Transverse colon (tissue), 4 donors: ENCODE measurements around the gene DNAAF5. TPM values are rescaled to one million over a fixed set of nuclear protein-coding genes. Genes with fewer than 3 reads are reported as not detected.

ENCODE experiments used
- DNase-seq: peaks from one replicate; pipeline ENCODE4 v3.0.0-alpha.2; 2019
- H3K27ac ChIP-seq, 4 donors: fragments of 200-600 bp; sonication (generic); 2 replicates each; pipeline ENCODE4 v1.5.1; 2016 to 2018; ENCODE audit warnings: inconsistent platforms in 4 of 4
- H3K27me3 ChIP-seq: fragments of 200-600 bp; sonication (generic); 2 replicates; pipeline ENCODE4 v1.5.1; 2017; ENCODE audit warnings: inconsistent platforms
- H3K36me3 ChIP-seq, 4 donors: fragments of 200-600 bp; sonication (generic); 2 replicates each; pipeline ENCODE4 v1.5.1; 2017 to 2019; ENCODE audit warnings: inconsistent platforms in 4 of 4
- H3K4me1 ChIP-seq, 4 donors: fragments of 200-600 bp; sonication (generic); 2 replicates each; pipeline ENCODE4 v1.5.1; 2017 to 2020; ENCODE audit warnings: inconsistent platforms in 4 of 4
- H3K4me3 ChIP-seq, 4 donors: fragments of 200-600 bp; sonication (generic); 1 replicate in 1 of 4; 2 replicates in 3 of 4; pipeline versions ENCODE4 v1.5.1 to v1.6.1; 2017 to 2019; ENCODE audit warnings: inconsistent platforms in 4 of 4
- H3K9me3 ChIP-seq, 2 donors: fragments of 200-600 bp; sonication (generic); 2 replicates each; pipeline ENCODE4 v1.5.1; 2017 to 2019; ENCODE audit warnings: inconsistent platforms in 2 of 2
- EP300 ChIP-seq: sonication (generic); formaldehyde crosslinking; IDR thresholded peaks from one replicate; pipeline ENCODE4 v1.6.1; 2017; ENCODE audit warnings: antibody characterized with exemption, low read depth
- POLR2A ChIP-seq: fragments of 450-650 bp; IDR thresholded peaks from one replicate; pipeline ENCODE4 v1.6.1; 2016; ENCODE audit warnings: antibody characterized with exemption, mild to moderate bottlenecking, moderate library complexity
- POLR2AphosphoS5 ChIP-seq, 3 donors: sonication (generic); formaldehyde crosslinking; IDR thresholded peaks; one replicate each; pipeline ENCODE4 v1.6.1; 2016; ENCODE audit warnings: antibody characterized with exemption in 3 of 3
- WGBS, 2 donors: methylation state at CpG; one replicate each; pipeline ENCODE4 v1.1.5; 2018; ENCODE audit warnings: low coverage in 1 of 2; 5-methylcytosine and 5-hydroxymethylcytosine counted together
- in situ Hi-C, 4 donors: fragments of 200-750 bp; cut with MboI; loops; one replicate each; pipeline versions ENCODE4 v1.15.0 to v1.15.1; 2017; ENCODE audit warnings: low sequenced_read_pairs in 3 of 4, low pct_ligation_motif_present in 1 of 4, low pct_unique_long_range_greater_than_20kb in 1 of 4
- intact Hi-C: fragments of 100-400 bp; cut with DNase I; formaldehyde crosslinking; loops from one replicate; pipeline ENCODE4 v1.15.1; 2023; ENCODE audit warnings: low total_unique reads
- total RNA-seq, 4 donors: library from RNA; depleted of rRNA; stranded (reverse); fragments of >200 nt; gene quantifications; one replicate each; pipeline ENCODE4 v1.1.0, GENCODE V29; 2016
- TF ChIP-seq, protein P1 (sequence below), 5 experiments: fragments of 200-600 bp in 3 of 5; fragments of 450-650 bp in 2 of 5; sonication (generic) in 3 of 5; IDR thresholded peaks; 1 replicate in 2 of 5; 2 replicates in 3 of 5; pipeline ENCODE4 v1.5.1; 2016 to 2017; ENCODE audit warnings: antibody characterized with exemption in 5 of 5, inconsistent platforms in 3 of 5, mild to moderate bottlenecking in 2 of 5, moderate library complexity in 1 of 5

DNAAF5 gene
- total RNA-seq, 4 donors from 2014 or later = 20.5 to 97.3 (median 34.6) TPM

DNA sequence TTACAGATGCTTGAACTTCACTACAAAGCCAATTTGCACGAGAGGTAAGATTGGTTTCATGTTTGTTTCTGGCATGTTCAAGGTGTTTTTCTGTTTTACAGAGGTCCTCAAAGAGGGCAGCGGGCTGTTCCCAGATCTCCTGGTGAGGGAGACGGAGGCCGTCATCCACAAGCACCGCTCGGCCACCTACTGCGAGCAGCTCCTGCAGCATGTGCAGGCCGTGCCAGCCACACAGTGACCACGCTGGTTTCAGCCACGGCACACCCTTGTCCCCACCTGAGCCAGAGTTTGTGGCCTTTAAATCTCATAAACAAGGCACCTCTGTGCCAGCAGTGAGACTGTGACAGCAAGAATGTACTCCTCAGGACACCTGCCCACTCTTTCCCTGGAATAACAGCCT lies 58.9 kb downstream of the DNAAF5 start:
- H3K4me1 ChIP-seq = peaks cover 0 to 3% (median 0%) of the 10 kb centered on the region in 4 donors
- peaks cover 0 to 4% (median 0%) of the 10 kb centered on the region in 4 donors for H3K36me3 ChIP-seq
- in situ Hi-C loops = loop anchor here in 1 of 4 donors (10.0 kb wide), 1 partner anchor 89 kb away; the partner anchor contains the start of gene GET4
- no peaks in the 10 kb centered on the region for H3K9me3 ChIP-seq
- intact Hi-C loops = loop anchor here (5.0 kb wide), 1 partner anchor 87 kb away; no protein-coding TSS in a partner anchor
- H3K27me3 ChIP-seq = no peaks in the 10 kb centered on the region
- DNase-seq = no peak
- no peak overlapping the region for H3K4me3 ChIP-seq
- TF ChIP-seq, protein P1, sequence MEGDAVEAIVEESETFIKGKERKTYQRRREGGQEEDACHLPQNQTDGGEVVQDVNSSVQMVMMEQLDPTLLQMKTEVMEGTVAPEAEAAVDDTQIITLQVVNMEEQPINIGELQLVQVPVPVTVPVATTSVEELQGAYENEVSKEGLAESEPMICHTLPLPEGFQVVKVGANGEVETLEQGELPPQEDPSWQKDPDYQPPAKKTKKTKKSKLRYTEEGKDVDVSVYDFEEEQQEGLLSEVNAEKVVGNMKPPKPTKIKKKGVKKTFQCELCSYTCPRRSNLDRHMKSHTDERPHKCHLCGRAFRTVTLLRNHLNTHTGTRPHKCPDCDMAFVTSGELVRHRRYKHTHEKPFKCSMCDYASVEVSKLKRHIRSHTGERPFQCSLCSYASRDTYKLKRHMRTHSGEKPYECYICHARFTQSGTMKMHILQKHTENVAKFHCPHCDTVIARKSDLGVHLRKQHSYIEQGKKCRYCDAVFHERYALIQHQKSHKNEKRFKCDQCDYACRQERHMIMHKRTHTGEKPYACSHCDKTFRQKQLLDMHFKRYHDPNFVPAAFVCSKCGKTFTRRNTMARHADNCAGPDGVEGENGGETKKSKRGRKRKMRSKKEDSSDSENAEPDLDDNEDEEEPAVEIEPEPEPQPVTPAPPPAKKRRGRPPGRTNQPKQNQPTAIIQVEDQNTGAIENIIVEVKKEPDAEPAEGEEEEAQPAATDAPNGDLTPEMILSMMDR (IDR thresholded peaks at IDR 0.05) = no peak
- TF ChIP-seq EP300 (no peak), POLR2A (no peak), POLR2AphosphoS5 (IDR thresholded peaks at IDR 0.05) (no peak)
- WGBS, 2 donors = 91% methylated on average over 10 of the region's 10 CpGs; no CpG with 5 or more reads in 1 of the 2 donors
- H3K27ac ChIP-seq = no peak overlapping the region

DNA sequence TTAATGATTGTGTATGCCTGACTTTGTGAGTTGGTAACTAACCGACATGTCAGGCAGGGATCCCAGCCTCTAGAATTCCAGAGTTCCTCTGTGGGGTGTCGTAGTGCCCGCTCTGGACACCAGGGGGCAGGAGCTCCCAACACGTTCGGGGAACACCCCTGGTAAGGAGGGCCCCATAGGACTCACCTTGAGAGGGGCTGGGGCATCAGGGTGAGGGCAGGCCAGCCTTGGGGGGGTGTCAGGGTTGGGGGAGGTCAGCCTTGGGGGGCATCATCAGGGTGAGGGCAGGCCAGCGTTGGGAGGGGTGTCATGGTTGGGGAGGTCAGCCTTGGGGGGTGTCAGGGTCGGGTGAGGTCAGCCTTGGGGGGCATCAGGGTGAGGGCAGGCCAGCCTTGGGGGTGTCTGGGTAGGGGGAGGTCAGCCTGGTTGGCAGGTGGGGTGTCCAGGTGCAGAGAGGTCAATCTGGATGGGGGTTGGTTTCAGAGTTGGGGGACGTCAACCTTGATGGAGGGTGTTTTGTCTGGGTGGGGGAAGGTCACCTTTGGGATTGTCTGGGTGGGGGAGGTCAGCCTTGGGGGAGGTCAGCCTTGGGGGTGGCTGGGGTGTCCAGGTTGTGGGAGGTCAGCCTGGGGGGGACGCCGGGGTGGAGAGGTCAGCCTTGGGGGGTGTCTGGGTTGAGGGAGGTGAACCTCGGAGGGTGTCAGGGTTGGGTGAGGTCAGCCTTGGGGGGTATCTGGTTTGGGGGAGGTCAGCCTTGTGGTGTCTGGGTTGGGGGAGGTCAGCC lies 60.2 kb downstream of the DNAAF5 start:
- peaks cover 0 to 4% (median 0%) of the 10 kb centered on the region in 4 donors for H3K36me3 ChIP-seq
- intact Hi-C loops (loop anchor here (5.0 kb wide), 1 partner anchor 86 kb away; no protein-coding TSS in a partner anchor), in situ Hi-C loops (loop anchor here in 1 of 4 donors (10.0 kb wide), 1 partner anchor 88 kb away; the partner anchor contains the start of gene GET4)
- no peaks in the 10 kb centered on the region for H3K27me3 ChIP-seq
- no peak overlapping the region for H3K4me3 ChIP-seq
- no peaks in the 10 kb centered on the region for H3K9me3 ChIP-seq
- peaks cover 0 to 3% (median 0%) of the 10 kb centered on the region in 4 donors for H3K4me1 ChIP-seq
- peak; percentile 84 for DNase-seq
- H3K27ac ChIP-seq = no peak overlapping the region
- 46 to 49% methylated on average over 7 to 8 of the region's 11 CpGs for WGBS, 2 donors
- TF ChIP-seq, protein P1 (IDR thresholded peaks at IDR 0.05) = peak; percentile 86 to 95 (median 89)
- no peak for TF ChIP-seq POLR2AphosphoS5 (IDR thresholded peaks at IDR 0.05)

DNA sequence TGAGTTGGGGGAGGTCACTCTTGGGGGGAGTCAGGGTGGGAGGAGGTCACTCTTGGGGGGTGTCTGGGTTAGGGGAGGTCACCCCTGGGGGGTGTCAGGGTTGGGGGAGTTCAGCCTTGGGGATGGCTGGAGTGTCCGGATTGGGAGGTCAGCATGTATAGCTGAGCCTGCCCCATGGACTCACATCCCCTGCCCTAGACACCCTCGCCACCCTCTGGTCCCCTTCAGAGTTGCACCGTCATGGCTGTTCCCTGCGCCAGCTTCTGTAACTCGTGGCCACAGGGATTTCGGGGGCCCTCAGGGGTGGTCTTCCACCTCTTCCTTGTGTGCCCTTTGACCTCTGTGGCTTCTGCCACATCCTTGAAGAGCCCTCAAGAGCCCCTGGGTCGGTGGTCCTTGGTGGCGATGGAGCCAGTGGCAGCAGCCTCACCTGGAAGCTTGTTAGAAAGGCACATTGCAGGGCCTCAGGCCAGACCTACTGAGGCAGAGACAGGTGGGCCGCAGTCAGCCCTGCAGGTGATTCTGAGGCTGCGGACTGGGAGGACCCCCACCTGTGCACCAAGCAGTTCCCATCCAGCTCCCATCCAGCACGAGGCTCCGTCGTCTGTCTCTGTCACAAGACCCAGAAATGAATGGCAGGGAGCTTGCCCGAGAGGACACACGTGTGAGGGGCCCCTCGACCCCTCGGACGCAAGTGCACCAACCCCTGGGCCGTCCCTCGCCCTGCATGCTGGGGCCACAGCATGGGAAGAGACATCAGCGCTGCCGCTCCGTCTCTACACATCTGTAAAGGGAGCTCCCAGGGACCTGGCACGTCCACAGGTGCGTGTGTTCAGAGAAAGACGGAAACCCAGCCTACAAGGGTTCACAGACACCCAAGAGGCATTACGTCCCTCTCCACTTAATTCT lies 61.1 kb downstream of the DNAAF5 start:
- no peak for TF ChIP-seq POLR2AphosphoS5 (IDR thresholded peaks at IDR 0.05)
- no peak for TF ChIP-seq POLR2A
- TF ChIP-seq, protein P1 (IDR thresholded peaks at IDR 0.05) = no peak
- TF ChIP-seq EP300 = no peak
- Histone ChIP-seq H3K4me1 (peaks cover 0 to 3% (median 0%) of the 10 kb centered on the region in 4 donors), H3K27ac (no peak overlapping the region), H3K9me3 (no peaks in the 10 kb centered on the region), H3K4me3 (no peak overlapping the region), H3K36me3 (peaks cover 0 to 4% (median 0%) of the 10 kb centered on the region in 4 donors), H3K27me3 (no peaks in the 10 kb centered on the region)
- DNase-seq = no peak
- in situ Hi-C loops = loop anchor here in 1 of 4 donors (10.0 kb wide), 1 partner anchor 87 kb away; the partner anchor contains the start of gene GET4
- 93 to 97% methylated on average over 5 to 25 of the region's 27 CpGs for WGBS, 2 donors
- intact Hi-C loops = loop anchor here (5.0 kb wide), 1 partner anchor 85 kb away; no protein-coding TSS in a partner anchor
